HepG2 (cell line): Measurements from ENCODE around the gene CDH12. TPM values are rescaled to one million over a fixed set of nuclear protein-coding genes. Genes with fewer than 3 reads are reported as not detected.

Source experiments
- ATAC-seq: fragments of 200-7000 bp; cut with Tn5 transposase; 3 replicates; pipeline ENCODE4 v1.9.1; 2020; ENCODE audit warnings: mild to moderate bottlenecking, moderate library complexity
- BruUV-seq: library from RNA; stranded (reverse); fragments of 400-500 nt; replicated peaks from 2 replicates; lab custom pipeline; 2021; lab: Mats Ljungman, UMichigan
- CTCF ChIA-PET: fragments of 300-600 bp; formaldehyde crosslinking; extraction: SDS; loops from one replicate; lab custom pipeline; 2021; ENCODE audit warnings: low total read pairs, inconsistent platforms, low intra/inter-chr PET ratio; lab: Yijun Ruan, JAX
- POLR2A ChIA-PET: fragments of 350-600 bp; sonication (Branson Sonifier 250); formaldehyde crosslinking; loops from one replicate; lab custom pipeline; 2020; ENCODE audit warnings: antibody characterized with exemption, inconsistent platforms; lab: Yijun Ruan, JAX
- DNase-seq: peaks from one replicate; pipeline ENCODE4 v3.0.0-alpha.2; 2015; ENCODE audit warnings: low spot score
- FAIRE-seq: peaks from 3 replicates; lab custom pipeline; 2011; peaks lifted over from hg19 to GRCh38; lab: Jason Lieb, UNC
- H2AFZ ChIP-seq: one replicate; pipeline ENCODE4 v1.6.1; 2011; ENCODE audit warnings: low read length, inconsistent platforms
- H3K27ac ChIP-seq: fragments of 300-600 bp; 3 replicates; pipeline ENCODE4 v1.8.0; 2011; ENCODE audit warnings: mixed run types, mild to moderate bottlenecking, mixed read lengths, low read length, inconsistent platforms; ENCODE audit not compliant: insufficient read depth; ENCODE audit errors: extremely low read length
- H3K27me3 ChIP-seq, 2 experiments: fragments of 200-600 bp in 1 of 2; 2 replicates in 1 of 2; 3 replicates in 1 of 2; pipeline versions ENCODE4 v1.6.0 to v1.8.0; 2011; ENCODE audit warnings: low read length in 2 of 2, mild to moderate bottlenecking in 2 of 2, moderate library complexity in 2 of 2, inconsistent platforms in 1 of 2; ENCODE audit not compliant: insufficient read depth in 2 of 2, control insufficient read depth in 1 of 2
- H3K36me3 ChIP-seq, 2 experiments: fragments of 200-600 bp in 1 of 2; replicated peaks in 1 of 2; 2 replicates in 1 of 2; 3 replicates in 1 of 2; pipeline versions ENCODE4 v1.5.1 to v1.8.0; 2011; ENCODE audit warnings: low read length in 2 of 2, inconsistent platforms in 1 of 2; ENCODE audit not compliant: insufficient read depth in 2 of 2, control insufficient read depth in 1 of 2
- H3K4me1 ChIP-seq: 2 replicates; pipeline ENCODE4 v1.5.1; 2012; ENCODE audit warnings: low read length, inconsistent platforms; ENCODE audit not compliant: insufficient read depth
- H3K4me2 ChIP-seq: 2 replicates; pipeline ENCODE4 v1.6.0; 2011; ENCODE audit warnings: low read depth, low read length, inconsistent platforms
- H3K4me3 ChIP-seq, 3 experiments: fragments of 200-600 bp in 1 of 3; sonication (generic), shearing (Covaris generic) in 1 of 3; replicated peaks in 1 of 3; 2 replicates each; pipeline ENCODE4 v1.5.1; 2011 to 2016; ENCODE audit warnings: low read length in 3 of 3, inconsistent platforms in 2 of 3, low read depth in 2 of 3, mild to moderate bottlenecking in 2 of 3, control low read depth in 1 of 3, mixed read lengths in 1 of 3; ENCODE audit not compliant: insufficient read depth in 1 of 3
- H3K79me2 ChIP-seq: one replicate; pipeline ENCODE4 v1.6.1; 2011; ENCODE audit warnings: low read length, inconsistent platforms; ENCODE audit not compliant: insufficient read depth
- H3K9ac ChIP-seq: 2 replicates; pipeline ENCODE4 v1.6.0; 2011; ENCODE audit warnings: mild to moderate bottlenecking, low read depth, low read length, inconsistent platforms; ENCODE audit not compliant: insufficient read depth
- H3K9me3 ChIP-seq: 2 replicates; pipeline ENCODE4 v1.5.1; 2012; ENCODE audit warnings: mild to moderate bottlenecking, low read length
- H4K20me1 ChIP-seq: 2 replicates; pipeline ENCODE4 v1.6.0; 2011; ENCODE audit warnings: inconsistent platforms, mild to moderate bottlenecking, low read length, moderate library complexity; ENCODE audit not compliant: insufficient read depth
- CBX5 ChIP-seq: sonication (generic); formaldehyde crosslinking; IDR thresholded peaks from 2 replicates; pipeline ENCODE4 v1.4.0; 2020; ENCODE audit warnings: missing genetic modification reagents, borderline replicate concordance
- HNRNPK ChIP-seq: fragments of 200-400 bp; formaldehyde crosslinking; IDR thresholded peaks from 2 replicates; pipeline ENCODE4 v1.6.1; 2018; ENCODE audit warnings: low read length, low read depth, moderate library complexity, mild to moderate bottlenecking; ENCODE audit not compliant: poor library complexity, severe bottlenecking
- MAFF ChIP-seq: IDR thresholded peaks from 2 replicates; pipeline ENCODE4 v1.6.1; 2011; ENCODE audit warnings: low read depth, low read length, improper control_type of control experiment
- NFRKB ChIP-seq: fragments of 450-650 bp; IDR thresholded peaks from 2 replicates; pipeline ENCODE4 v1.6.1; 2017
- ZFP36L1 ChIP-seq: sonication (generic); formaldehyde crosslinking; IDR thresholded peaks from 2 replicates; pipeline ENCODE4 v1.8.0; 2022; ENCODE audit warnings: mild to moderate bottlenecking, missing genetic modification reagents, moderate library complexity
- ZNF484 ChIP-seq: sonication (generic); formaldehyde crosslinking; IDR thresholded peaks from 2 replicates; pipeline ENCODE4 v1.5.1; 2020; ENCODE audit warnings: mild to moderate bottlenecking, low read depth, missing genetic modification reagents, borderline replicate concordance
- WGBS: methylation state at CpG from one replicate; pipeline ENCODE4 v1.1.6; 2017; ENCODE audit warnings: low lambda C conversion rate; 5-methylcytosine and 5-hydroxymethylcytosine counted together
- in situ Hi-C: cut with HindIII; loops from 2 replicates; pipeline ENCODE4 v1.10.0; 2017; ENCODE audit warnings: low pct_unique_long_range_greater_than_20kb; ENCODE audit not compliant: extremely low pct_ligation_motif_present
- intact Hi-C: fragments of 100-400 bp; cut with micrococcal nuclease; formaldehyde crosslinking; loops from one replicate; pipeline ENCODE4 v1.10.0; 2022; ENCODE audit not compliant: unreplicated experiment
- polyA plus RNA-seq, 8 experiments: library from polyadenylated mRNA; depleted of rRNA in 3 of 8; stranded (reverse) in 7 of 8; unstranded in 1 of 8; fragments of >200 nt; fragmentation: Illumina TruSeq in 4 of 8; extraction: Trizol in 4 of 8; gene quantifications; 2 replicates each; pipeline versions ENCODE4 v1.2.1 to v1.2.3, GENCODE V29; 2011 to 2016; ENCODE audit warnings: low read depth in 4 of 8, missing spikeins in 1 of 8, mixed read lengths in 1 of 8; ENCODE audit not compliant: insufficient read depth in 1 of 8
- total RNA-seq, 5 experiments: library from RNA; depleted of rRNA; stranded (reverse); fragments of >200 nt; fragmentation: Illumina TruSeq; extraction: Trizol; gene quantifications; 2 replicates each; pipeline ENCODE4 v1.2.3, GENCODE V29; 2016; ENCODE audit warnings: low read depth in 1 of 5
- TF ChIP-seq, protein P1 (sequence below): sonication (generic); formaldehyde crosslinking; IDR thresholded peaks from 2 replicates; pipeline ENCODE4 v1.9.0; 2022; ENCODE audit warnings: low read depth, missing genetic modification reagents
- TF ChIP-seq, protein P2 (sequence below): sonication (generic); formaldehyde crosslinking; IDR thresholded peaks from 2 replicates; pipeline ENCODE4 v1.5.1; 2020; ENCODE audit warnings: mild to moderate bottlenecking, missing genetic modification reagents, moderate library complexity
- TF ChIP-seq, protein P3 (sequence below): sonication (generic); formaldehyde crosslinking; IDR thresholded peaks from 2 replicates; pipeline ENCODE4 v1.4.0; 2020; ENCODE audit warnings: missing genetic modification reagents, mild to moderate bottlenecking, borderline replicate concordance

Gene CDH12
- total and polyA plus RNA-seq, 2 of the 13 experiments (the other 11 are each of a cell fraction or from before 2014, with no cell fraction given): not detected

DNA sequence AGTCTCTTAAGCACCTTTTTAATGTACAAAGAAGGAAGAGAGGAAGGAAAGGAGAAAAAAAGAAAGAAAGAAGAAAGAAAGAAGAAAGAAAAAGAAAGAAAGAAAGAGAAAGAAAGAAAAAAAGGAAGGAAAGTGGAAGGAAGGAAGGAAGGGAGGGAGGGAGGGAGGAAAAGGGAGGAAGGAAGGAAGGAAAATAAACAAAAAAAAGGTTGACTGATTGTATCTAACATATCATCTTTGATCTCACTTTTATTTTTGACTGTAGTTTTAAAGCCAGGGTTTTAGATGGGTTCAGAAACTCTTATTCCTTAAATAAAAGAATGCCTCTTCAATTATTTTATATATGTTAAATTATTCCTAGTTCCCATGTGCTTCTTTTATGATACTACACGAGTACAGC lies 794.5 kb downstream of the CDH12 start:
- ChIA-PET CTCF (no interaction called here), POLR2A (no interaction called here)
- no peak for DNase-seq
- TF ChIP-seq CBX5 (CRISPR knock-in tag) (no peak), ZFP36L1 (no peak), MAFF (no peak), HNRNPK (peak; percentile 88), ZNF484 (no peak)
- TF ChIP-seq, protein P1, sequence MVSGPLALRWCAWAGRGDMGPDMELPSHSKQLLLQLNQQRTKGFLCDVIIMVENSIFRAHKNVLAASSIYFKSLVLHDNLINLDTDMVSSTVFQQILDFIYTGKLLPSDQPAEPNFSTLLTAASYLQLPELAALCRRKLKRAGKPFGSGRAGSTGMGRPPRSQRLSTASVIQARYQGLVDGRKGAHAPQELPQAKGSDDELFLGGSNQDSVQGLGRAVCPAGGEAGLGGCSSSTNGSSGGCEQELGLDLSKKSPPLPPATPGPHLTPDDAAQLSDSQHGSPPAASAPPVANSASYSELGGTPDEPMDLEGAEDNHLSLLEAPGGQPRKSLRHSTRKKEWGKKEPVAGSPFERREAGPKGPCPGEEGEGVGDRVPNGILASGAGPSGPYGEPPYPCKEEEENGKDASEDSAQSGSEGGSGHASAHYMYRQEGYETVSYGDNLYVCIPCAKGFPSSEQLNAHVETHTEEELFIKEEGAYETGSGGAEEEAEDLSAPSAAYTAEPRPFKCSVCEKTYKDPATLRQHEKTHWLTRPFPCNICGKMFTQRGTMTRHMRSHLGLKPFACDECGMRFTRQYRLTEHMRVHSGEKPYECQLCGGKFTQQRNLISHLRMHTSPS (CRISPR knock-in tag): no peak
- Histone ChIP-seq H3K79me2 (no peaks in the 10 kb centered on the region), H3K9me3 (no peaks in the 10 kb centered on the region), H4K20me1 (no peaks in the 10 kb centered on the region), H3K4me2 (no peak overlapping the region), H2AFZ (no peak overlapping the region), H3K4me1 (no peaks in the 10 kb centered on the region), H3K27ac (no peak overlapping the region), H3K27me3 (no peaks in the 10 kb centered on the region), H3K4me3 (no peak overlapping the region), H3K9ac (no peak overlapping the region), H3K36me3 (no peaks in the 10 kb centered on the region)
- no peak for ATAC-seq
- in situ Hi-C loops: no loop called here
- 0% methylated on average over 1 of the region's 1 CpG for WGBS
- intact Hi-C loops: no loop called here
- no peak for FAIRE-seq
- BruUV-seq: no TSS peak

DNA sequence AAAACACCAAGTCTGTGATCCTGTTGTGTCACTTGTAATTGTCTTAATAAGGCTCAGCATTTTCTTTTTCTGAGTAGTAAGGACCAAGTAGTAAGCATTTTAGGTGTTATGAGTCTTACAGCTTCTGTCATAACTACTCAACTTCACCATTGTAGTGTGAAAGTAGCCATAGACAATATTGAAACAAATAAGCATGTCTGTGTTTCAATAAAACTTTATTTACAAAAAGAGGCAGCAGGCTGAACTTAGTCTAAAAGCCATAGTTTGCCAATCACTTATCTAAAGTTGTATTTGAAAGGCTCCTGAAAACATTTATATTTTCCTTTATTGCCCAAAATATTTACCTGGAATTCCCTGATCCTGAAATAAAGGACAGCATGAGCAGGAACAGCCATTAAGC lies 796.1 kb downstream of the CDH12 start:
- ATAC-seq: no peak
- H3K27ac ChIP-seq: no peak overlapping the region
- H3K4me2 ChIP-seq: no peak overlapping the region
- no peaks in the 10 kb centered on the region for H3K9me3 ChIP-seq
- in situ Hi-C loops (no loop called here), intact Hi-C loops (no loop called here)
- H3K27me3 ChIP-seq: no peaks in the 10 kb centered on the region
- POLR2A ChIA-PET: no interaction called here
- H3K9ac ChIP-seq: no peak overlapping the region
- no peaks in the 10 kb centered on the region for H3K79me2 ChIP-seq
- no peaks in the 10 kb centered on the region for H3K4me1 ChIP-seq
- CTCF ChIA-PET: no interaction called here
- no peaks in the 10 kb centered on the region for H3K36me3 ChIP-seq
- no peaks in the 10 kb centered on the region for H4K20me1 ChIP-seq
- no peak for DNase-seq
- no peak overlapping the region for H3K4me3 ChIP-seq
- no peak overlapping the region for H2AFZ ChIP-seq
- no TSS peak for BruUV-seq
- no peak for FAIRE-seq
- TF ChIP-seq NFRKB: no peak
- TF ChIP-seq, protein P2, sequence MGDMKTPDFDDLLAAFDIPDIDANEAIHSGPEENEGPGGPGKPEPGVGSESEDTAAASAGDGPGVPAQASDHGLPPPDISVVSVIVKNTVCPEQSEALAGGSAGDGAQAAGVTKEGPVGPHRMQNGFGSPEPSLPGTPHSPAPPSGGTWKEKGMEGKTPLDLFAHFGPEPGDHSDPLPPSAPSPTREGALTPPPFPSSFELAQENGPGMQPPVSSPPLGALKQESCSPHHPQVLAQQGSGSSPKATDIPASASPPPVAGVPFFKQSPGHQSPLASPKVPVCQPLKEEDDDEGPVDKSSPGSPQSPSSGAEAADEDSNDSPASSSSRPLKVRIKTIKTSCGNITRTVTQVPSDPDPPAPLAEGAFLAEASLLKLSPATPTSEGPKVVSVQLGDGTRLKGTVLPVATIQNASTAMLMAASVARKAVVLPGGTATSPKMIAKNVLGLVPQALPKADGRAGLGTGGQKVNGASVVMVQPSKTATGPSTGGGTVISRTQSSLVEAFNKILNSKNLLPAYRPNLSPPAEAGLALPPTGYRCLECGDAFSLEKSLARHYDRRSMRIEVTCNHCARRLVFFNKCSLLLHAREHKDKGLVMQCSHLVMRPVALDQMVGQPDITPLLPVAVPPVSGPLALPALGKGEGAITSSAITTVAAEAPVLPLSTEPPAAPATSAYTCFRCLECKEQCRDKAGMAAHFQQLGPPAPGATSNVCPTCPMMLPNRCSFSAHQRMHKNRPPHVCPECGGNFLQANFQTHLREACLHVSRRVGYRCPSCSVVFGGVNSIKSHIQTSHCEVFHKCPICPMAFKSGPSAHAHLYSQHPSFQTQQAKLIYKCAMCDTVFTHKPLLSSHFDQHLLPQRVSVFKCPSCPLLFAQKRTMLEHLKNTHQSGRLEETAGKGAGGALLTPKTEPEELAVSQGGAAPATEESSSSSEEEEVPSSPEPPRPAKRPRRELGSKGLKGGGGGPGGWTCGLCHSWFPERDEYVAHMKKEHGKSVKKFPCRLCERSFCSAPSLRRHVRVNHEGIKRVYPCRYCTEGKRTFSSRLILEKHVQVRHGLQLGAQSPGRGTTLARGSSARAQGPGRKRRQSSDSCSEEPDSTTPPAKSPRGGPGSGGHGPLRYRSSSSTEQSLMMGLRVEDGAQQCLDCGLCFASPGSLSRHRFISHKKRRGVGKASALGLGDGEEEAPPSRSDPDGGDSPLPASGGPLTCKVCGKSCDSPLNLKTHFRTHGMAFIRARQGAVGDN (CRISPR knock-in tag): no peak
- TF ChIP-seq, protein P3, sequence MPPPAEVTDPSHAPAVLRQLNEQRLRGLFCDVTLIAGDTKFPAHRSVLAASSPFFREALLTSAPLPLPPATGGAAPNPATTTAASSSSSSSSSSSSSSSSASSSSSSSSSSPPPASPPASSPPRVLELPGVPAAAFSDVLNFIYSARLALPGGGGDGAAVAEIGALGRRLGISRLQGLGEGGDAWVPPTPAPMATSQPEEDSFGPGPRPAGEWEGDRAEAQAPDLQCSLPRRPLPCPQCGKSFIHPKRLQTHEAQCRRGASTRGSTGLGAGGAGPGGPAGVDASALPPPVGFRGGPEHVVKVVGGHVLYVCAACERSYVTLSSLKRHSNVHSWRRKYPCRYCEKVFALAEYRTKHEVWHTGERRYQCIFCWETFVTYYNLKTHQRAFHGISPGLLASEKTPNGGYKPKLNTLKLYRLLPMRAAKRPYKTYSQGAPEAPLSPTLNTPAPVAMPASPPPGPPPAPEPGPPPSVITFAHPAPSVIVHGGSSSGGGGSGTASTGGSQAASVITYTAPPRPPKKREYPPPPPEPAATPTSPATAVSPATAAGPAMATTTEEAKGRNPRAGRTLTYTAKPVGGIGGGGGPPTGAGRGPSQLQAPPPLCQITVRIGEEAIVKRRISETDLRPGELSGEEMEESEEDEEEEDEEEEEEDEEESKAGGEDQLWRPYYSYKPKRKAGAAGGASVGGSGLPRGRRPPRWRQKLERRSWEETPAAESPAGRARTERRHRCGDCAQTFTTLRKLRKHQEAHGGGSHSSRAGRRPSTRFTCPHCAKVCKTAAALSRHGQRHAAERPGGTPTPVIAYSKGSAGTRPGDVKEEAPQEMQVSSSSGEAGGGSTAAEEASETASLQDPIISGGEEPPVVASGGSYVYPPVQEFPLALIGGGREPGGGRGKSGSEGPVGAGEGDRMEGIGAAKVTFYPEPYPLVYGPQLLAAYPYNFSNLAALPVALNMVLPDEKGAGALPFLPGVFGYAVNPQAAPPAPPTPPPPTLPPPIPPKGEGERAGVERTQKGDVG (CRISPR knock-in tag): no peak
